ENCODE data around the gene NAPSA.
A peak's percentile ranks its signal among the peaks of the same experiment; 100 is the strongest.

The NAPSA gene

DNA sequence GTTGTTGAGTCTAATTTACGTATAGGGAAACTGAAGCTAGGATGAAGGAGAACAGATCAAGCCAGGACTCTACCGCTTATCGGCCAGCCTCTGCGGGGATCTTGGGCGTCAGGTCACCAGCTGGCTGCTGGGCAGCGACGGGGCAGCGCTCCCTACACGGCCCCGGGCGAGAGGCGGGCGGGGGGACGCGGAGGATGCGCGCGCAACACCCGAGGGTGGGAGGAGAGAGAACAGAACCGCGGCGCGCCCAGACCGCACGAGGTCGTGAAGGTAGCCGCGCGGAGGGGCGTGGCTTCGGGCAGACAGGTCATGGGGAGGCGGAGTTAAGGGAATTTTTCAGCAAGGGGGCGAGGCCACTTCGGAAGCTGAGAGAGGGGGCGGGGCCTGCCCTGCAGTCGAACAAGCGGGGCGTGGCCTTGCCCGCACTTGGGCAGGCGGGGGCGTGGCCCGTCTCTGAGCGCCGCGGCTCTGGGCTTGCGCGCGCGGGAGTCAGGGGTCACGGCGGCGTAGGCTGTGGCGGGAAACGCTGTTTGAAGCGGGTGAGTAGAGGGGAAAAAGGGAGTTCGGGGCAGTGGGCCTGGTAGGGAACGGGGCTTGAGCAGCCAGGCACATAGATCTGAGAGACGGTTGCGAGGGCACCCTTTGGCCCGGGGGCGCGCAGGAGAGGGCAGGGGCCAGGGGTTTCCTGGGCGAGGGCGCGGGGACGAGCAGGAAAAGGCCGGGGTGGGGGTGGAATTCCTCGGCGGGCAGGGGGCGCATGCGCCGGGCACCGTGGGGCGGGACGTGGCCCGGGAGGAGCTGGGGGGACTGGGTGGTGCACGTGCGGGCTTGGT is 18.6 kb upstream of the NAPSA start, which contains the start of gene POLD1:
POLD1 (plus strand) TSS at position 496 of the 833 bp plus-strand sequence. CDS start 14,505 bp downstream, outside the sequence.
- peak; percentile 98 for DNase-seq (ENCODE audit: low read depth)

DNA sequence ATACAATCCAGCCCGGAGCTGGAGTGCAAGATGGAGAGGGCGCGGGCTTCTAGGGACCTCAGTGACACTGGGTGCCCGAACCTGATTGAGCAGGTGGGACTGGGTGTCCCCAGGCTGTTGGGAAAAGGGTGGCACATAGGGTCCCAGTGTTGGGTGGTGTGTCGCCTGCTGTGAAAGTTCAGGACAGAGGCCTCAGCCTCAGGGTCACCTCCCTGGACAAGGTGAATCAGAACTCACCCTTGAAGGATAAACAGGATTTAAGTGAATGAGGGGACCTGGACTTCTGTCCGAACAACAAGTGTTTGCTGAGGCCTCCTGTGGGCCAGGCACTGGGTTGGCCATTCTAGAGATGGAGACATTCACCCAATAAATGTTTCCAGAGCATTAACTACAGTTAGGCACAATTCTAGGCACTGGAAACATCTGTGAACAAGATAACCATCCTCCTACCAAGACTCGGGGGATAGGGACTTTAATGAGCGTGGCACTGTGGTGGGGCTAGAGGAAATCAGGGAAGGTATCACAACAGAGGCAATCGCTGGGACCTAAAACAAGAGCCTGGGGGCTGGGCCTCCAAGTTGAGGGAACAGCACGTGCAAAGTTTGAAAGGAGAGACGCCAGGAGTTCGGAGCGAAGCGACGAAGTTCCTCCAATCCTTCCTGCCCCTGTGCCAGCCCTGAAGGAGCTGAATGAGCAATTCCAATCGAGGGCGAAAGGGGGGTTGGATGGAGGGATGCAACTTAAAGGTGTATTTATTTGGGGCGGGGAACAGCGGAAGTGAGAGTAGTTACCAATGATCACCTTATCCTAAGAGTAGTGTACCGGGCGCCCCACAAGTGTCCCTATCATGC is 17.8 kb upstream of the NAPSA start:
- no peak for DNase-seq (ENCODE audit: low read depth)

DNA sequence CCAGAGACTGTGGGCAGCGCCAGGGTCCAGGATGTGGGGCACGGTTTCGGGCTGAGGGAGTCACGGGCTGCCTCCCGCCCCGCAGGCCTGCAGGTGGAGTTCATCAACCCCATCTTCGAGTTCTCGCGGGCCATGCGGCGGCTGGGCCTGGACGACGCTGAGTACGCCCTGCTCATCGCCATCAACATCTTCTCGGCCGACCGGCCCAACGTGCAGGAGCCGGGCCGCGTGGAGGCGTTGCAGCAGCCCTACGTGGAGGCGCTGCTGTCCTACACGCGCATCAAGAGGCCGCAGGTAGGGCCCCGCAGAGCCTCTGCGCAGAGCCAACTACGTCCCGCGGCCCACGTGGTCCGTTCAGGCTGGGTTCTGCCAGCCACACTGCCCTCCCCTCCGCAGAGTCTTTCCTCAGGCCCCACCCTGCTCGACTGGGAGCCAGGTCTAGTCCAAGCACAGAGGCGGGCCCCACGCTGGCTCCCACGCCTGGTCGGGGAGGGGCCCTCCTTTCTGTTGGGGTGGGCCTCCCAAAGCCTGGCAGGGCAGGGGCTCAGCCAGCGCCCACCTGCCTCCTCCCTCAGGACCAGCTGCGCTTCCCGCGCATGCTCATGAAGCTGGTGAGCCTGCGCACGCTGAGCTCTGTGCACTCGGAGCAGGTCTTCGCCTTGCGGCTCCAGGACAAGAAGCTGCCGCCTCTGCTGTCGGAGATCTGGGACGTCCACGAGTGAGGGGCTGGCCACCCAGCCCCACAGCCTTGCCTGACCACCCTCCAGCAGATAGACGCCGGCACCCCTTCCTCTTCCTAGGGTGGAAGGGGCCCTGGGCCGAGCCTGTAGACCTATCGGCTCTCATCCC is 16.7 kb upstream of the NAPSA start:
- DNase-seq (ENCODE audit: low read depth), result no peak

DNA sequence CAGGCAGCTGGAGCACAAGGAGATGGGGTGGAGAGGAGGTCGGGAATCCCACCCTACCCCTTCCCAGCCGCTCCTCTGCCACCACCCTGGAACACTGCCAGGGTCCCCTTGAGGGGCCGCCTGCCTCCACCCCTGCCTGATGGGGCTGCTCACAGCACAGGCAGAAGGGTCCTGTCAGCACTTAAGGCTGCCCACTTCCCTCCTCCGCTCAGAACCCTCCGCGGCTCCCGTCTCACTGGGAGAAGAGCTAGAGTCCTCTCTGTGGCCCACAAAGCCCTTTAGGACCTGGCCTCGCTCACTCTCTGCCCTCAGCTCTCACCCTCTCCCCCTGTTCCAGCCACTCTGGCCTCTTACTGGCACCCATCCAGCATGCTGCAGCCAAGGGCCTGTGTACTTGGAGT is 15.3 kb upstream of the NAPSA start:
- DNase-seq (ENCODE audit: low read depth), result no peak

DNA sequence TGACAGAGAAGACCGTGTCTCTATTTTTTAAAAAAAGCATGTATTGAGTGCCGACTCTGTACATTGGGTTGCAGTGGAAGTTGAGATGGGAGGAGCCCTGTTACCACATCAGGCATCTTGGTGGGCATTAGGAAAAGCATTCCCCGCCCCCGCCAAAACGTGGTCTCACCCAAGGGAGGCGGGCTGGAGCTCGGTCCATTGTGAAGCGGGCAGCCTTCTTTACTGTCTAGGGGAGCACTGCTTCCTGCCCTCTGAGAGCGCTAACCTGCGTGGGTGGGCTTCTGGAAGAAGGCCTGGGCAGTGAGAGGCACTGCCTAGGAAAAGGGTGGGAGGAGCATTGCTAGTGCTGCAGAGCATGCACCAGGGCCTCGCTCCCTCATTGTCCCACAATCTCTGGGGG is 14.7 kb upstream of the NAPSA start:
- DNase-seq (ENCODE audit: low read depth), result no peak

DNA sequence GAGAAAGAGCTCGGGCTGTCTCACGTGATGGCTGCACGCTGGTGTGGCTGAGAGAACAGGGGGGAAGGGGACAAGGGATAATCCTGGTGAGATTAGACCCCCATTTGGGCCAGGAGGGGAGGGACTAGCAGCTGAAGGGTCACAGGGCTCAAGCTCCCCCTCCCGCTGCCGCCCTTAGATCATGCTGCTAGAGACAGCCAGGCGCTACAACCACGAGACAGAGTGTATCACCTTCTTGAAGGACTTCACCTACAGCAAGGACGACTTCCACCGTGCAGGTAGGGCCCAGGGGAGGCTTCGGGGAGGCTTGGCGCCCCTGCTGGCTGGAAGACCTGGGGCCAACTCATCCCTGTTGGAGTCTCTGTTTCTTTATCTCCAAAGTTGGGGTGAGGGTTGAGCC is 14.2 kb upstream of the NAPSA start:
- no peak for DNase-seq (ENCODE audit: low read depth)

DNA sequence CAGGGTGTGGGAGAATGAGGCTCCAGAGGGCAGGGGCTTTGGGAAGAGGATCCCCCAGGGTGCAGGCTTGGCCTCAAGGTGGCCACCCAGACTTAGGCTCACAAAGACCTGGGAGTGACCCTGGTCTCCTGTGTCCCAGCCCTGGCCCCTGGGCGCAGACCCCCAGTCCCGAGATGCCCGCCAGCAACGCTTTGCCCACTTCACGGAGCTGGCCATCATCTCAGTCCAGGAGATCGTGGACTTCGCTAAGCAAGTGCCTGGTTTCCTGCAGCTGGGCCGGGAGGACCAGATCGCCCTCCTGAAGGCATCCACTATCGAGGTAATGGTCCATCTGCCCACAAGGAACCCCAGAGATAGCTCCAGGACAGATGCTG is 13.4 kb upstream of the NAPSA start:
- DNase-seq (ENCODE audit: low read depth), result no peak

DNA sequence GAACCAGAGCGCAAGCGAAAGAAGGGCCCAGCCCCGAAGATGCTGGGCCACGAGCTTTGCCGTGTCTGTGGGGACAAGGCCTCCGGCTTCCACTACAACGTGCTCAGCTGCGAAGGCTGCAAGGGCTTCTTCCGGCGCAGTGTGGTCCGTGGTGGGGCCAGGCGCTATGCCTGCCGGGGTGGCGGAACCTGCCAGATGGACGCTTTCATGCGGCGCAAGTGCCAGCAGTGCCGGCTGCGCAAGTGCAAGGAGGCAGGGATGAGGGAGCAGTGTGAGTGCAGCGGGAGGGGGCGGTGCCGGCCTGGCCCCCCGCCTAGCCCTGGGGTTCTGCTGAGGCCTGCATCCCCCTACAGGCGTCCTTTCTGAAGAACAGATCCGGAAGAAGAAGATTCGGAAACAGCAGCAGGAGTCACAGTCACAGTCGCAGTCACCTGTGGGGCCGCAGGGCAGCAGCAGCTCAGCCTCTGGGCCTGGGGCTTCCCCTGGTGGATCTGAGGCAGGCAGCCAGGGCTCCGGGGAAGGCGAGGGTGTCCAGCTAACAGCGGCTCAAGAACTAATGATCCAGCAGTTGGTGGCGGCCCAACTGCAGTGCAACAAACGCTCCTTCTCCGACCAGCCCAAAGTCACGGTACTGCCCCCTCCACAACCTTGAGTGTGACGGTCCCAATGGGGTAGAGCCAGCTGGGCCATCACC is 12.9 kb upstream of the NAPSA start:
- DNase-seq (ENCODE audit: low read depth), result no peak

DNA sequence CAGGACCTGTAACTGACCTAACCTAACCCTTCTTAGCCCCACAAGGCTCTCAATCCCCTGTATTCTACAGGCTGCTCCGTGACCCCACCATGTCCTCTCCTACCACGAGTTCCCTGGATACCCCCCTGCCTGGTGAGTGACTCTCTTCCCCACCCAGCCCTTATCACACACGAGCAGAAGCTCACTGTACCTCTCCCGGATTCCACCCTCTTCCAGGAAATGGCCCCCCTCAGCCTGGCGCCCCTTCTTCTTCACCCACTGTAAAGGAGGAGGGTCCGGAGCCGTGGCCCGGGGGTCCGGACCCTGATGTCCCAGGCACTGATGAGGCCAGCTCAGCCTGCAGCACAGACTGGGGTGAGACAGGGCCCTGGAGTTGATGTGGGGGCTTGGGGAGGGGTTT is 12.1 kb upstream of the NAPSA start:
- DNase-seq (ENCODE audit: low read depth), result no peak

DNA sequence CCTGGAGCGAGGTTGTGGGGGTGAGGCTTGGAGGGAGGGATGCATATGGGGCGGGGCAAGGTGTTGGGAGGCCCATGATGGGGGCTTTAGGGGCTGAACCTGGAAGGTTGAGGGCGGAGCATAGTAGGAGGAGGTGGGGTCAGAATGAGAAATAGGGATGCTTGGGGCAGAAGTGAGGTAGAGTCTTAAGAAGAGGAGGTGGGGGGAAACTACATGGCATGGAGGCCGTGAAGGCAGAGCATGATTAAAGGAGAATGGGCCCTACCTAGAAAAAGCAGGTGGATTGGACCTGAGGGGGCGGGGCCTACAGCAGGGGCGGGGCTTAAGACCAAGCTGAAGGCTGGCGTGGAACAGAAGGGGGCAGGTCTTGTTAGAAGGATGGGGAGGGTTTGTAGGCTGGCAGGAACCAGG is 11.6 kb upstream of the NAPSA start:
- peak; percentile 36 for DNase-seq (ENCODE audit: low read depth)

DNA sequence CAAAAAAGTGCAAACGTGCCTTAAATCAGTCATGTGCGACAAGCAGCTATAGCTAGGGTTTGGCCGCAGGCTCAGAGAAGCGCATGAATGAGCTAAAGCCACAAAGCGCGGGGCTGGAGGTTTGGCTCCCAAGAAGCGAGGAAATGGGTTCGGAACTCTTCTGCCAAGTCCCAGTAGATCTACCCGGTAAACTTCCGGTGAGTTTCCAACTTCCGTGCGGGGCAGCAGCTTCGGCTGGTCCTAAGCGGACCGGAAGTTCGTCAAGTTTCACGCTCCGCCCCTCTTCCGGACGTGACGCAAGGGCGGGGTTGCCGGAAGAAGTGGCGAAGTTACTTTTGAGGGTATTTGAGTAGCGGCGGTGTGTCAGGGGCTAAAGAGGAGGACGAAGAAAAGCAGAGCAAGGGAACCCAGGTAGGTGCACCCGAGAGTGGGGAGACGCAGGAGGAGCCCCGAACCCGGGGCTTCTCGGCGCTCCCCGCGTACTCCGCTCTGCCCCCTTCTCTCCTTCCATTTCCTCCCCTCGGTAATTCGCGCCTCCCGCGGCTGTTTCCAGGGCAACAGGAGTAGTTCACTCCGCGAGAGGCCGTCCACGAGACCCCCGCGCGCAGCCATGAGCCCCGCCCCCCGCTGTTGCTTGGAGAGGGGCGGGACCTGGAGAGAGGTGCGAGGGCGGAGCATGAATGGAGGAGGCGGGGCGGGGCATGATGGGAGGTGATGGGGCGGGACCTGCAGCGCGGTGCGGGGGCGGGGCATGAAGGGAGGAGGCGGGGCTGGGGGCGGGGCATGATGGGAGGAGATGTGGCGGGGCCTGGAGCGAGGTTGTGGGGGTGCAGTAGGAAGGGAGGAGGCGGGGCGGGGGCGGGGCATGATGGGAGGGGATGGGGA is 11.0 kb upstream of the NAPSA start, which contains the start of gene NR1H2:
NR1H2 (plus strand) TSS at position 292 of the 885 bp plus-strand sequence. CDS start 1,149 bp downstream, outside the sequence.
- peak; percentile 88 for DNase-seq (ENCODE audit: low read depth)

DNA sequence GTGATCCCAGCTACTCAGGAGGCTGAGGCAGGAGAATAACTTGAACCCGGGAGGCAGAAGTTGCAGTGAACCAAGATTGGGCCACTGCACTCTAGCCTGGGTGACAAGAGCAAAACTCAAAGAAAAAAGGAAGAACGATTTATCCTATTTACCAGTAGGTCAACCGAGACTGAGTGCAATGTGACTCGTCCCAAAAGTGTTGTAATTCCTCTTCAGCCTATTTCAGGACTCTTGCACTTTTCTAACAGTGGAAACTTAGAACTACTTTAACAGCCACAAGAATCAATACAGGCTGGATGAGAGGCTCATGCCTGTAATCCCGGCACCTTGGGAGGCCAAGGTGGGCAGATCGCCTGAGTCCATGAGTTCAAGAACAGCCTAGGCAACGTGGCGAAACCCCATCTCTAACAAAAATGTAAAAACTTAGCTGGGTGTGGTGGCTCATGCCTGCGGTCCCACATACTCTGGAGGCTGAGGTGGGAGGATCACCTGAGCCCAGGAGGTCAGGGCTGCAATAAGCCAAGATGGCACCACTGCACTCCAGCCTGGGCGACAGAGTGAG is 6.6 kb upstream of the NAPSA start:
- DNase-seq (ENCODE audit: low read depth), result no peak

DNA sequence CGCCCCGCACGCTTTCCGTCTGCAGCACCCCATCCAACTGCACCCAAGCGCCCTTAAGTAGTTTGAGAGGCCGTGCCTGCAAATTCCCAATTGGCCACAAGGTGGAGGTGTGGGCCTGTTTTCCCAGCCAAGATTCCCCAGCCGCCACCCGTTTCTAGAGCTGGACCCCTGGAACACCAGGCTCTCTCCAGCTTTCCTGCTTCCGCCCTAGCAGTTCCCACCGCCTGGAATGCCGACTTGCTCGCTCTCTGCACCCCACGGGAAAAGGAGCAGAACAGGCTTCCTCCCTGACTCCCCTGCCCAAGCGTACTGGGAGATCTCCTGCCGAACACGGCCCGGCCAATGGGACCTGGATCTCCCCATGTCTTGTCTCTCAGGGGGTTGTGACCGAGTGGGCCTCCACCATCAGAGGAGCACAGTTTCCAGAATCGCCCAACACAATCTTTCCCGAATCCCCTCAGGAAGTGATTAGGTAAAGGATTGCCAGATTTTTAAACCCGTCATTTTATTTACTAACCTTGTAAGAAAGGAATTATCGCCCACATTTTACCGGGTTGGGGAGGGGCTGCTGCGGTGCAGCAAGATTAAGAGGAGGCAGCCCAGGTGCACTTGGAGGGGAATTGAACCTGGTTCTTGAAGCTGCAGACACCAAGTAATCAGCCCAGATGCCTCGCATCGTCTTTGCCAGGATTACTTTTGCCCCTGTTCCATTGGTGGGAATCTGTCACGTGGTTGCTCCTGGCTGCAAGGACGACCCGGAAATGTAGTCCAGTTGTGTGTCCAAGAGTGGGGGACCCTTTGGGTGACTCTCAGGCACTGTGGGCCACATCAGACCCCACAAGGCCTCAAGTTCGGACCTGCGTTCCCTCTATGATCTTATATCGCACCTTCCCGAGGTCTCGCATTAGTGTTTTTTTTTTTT is 3.5 kb upstream of the NAPSA start:
- peak; percentile 39 for DNase-seq (ENCODE audit: low read depth)

DNA sequence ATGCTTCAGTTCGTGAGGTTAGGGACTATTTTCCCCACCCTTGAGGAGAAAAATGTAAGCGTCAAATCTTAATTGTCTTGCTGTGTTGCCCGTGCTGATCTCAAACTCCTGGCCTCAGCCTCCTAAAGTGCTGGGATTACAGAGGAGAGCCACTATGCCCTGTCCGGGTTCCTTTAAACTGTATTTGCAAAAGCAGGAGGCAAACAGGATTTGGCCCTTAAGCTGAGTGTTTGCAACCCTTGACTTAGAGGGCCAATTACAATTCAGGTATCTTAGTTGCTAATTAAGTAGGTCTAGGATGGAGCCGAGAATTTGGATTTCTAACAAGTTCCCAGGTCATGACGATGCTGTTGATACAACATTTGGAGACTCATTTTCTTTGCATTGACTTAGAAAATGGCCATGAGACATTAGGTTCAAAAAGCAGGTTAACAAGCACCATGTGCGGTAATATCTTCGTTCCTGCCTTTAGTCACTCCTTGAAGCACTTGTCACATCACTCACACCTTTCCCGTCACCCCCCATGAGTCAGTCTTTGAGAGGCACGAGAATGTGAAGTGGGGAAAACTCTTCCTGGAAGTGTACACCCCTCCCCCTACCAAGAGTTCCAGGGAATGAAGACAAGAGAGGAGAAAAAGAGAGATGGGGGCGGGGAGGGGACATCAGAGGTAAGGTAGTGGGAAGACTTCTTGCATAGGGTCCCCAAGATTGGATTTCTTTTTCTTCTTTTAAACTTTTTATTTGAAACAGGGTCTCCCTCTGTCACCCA is 2.6 kb downstream of the NAPSA start:
- DNase-seq (ENCODE audit: low read depth), result no peak

DNA sequence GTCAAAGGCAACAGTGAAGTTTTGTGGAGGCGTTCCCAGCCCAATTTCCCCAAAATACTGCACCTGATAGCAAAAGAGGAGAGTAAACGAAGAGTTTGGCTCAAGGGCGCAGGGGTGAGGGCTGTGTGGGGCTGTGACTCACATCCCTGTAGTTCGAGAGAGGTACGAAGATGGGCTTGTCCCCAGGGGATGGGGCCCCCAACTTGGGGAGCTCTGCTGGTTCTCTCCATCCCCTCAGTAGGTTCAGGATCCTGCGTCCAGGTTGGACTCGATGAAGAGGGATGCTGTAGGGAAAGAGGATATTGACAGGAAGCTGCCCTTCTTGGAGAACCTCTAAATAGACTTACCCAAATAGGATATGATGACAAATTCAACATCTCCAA is 3.4 kb downstream of the NAPSA start:
- no peak for DNase-seq (ENCODE audit: low read depth)

DNA sequence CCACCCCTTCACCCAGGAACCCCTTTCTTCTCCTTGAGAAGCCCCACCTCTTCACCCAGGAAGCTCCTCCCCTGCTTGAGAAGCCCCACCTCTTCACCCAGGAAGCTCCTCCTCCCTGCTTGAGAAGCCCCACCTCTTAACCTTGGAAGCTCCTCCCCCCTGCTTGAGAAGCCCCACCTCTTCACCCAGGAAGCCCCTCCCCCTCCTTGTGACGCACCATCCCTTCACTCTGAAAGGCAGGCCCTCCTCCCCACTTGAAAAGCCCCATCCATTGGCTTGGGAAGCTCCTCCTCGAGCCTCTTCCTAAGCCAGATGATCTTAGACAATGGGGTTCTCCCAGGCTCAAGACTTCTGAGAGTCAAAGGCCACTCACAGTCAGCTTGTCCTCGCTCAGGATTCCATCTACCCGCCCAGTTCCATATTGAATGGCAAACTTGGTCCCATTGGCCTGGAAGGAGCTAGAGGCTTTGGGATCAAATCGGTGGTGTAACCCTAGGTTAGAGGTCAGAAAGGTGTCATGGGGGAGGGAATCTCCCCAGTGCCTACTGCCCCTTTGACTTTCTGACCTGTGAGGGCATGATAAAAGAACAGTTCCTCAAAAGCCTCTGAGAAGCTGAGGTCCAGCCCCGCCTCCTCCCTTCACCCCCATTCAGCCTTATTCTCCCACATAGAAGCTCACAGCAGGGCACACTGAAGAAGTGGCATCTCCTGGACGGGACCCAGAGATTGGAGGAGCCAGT is 4.0 kb downstream of the NAPSA start:
- DNase-seq (ENCODE audit: low read depth), result no peak

DNA sequence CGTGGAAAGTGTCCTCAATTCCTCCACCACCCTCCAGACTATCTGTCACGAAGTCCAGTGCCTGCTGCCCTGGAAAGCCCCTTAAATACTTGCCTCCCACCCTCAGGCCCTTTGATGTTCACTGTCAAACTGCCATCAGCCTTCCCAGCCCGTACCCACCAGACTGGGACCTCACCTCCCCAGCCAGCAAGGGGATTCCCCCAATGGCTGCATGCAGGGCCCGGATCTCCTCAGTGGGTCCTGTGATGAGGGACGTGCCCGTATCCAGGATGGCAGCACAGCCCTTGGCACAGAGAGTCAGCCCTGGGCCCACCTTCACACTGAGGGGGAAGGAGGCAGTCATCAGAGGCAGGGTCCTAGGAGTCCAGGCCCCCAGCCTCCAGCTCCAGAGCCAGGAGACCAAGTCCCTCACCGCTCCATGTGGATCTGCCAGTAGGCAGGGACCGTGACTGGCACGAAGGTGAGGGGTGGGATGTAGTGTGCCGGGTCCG is 6.1 kb downstream of the NAPSA start:
- DNase-seq (ENCODE audit: low read depth), result no peak
